Measurements from ENCODE around the gene SLC12A3.

DNA sequence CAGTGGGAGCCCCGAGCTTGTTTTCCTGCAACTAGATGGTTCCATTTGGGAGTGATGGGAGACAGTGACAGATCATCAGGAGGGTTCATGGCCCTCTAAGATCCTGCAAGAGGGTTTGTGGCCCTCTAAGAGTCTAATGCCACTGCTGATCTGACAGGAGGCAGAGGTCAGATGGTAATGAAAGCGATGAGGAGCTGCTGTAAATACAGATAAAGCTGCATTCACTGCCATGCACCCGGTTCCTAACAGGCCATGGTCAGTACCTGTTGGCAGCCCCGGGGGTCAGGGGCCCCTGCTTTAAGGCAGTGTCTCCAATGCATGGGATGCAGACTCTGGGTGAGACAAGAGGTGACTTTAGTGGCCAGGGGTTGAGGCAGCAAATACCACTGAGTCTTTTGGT is 30.8 kb downstream of the SLC12A3 start:
- TF ChIP-seq, protein P1, sequence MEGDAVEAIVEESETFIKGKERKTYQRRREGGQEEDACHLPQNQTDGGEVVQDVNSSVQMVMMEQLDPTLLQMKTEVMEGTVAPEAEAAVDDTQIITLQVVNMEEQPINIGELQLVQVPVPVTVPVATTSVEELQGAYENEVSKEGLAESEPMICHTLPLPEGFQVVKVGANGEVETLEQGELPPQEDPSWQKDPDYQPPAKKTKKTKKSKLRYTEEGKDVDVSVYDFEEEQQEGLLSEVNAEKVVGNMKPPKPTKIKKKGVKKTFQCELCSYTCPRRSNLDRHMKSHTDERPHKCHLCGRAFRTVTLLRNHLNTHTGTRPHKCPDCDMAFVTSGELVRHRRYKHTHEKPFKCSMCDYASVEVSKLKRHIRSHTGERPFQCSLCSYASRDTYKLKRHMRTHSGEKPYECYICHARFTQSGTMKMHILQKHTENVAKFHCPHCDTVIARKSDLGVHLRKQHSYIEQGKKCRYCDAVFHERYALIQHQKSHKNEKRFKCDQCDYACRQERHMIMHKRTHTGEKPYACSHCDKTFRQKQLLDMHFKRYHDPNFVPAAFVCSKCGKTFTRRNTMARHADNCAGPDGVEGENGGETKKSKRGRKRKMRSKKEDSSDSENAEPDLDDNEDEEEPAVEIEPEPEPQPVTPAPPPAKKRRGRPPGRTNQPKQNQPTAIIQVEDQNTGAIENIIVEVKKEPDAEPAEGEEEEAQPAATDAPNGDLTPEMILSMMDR (IDR thresholded peaks at IDR 0.05), result no peak
- TF ChIP-seq EP300 (IDR thresholded peaks at IDR 0.05) (no peak), POLR2A (IDR thresholded peaks at IDR 0.05) (no peak)
